Right cardiac atrium (tissue), 5 donors: Measurements from ENCODE around the gene SMIM36. TPM values are rescaled to one million over a fixed set of nuclear protein-coding genes. Genes with fewer than 3 reads are reported as not detected.

ENCODE experiments used
- ATAC-seq, 2 donors: fragments of 200-7000 bp; cut with Tn5 transposase; one replicate each; pipeline versions ENCODE4 v1.8.0 to v1.9.1; 2020; ENCODE audit warnings: moderate library complexity in 2 of 2, mild to moderate bottlenecking in 1 of 2
- DNase-seq, 3 donors: peaks; one replicate each; pipeline ENCODE4 v3.0.0-alpha.2; 2020
- H3K27ac ChIP-seq: one replicate; pipeline ENCODE4 v1.5.1; 2013; ENCODE audit warnings: mild to moderate bottlenecking, low read length, control low read depth, moderate library complexity
- H3K27me3 ChIP-seq: one replicate; pipeline ENCODE4 v1.6.1; 2013; ENCODE audit not compliant: control insufficient read depth, insufficient read depth
- H3K4me1 ChIP-seq: one replicate; pipeline ENCODE4 v1.6.1; 2013; ENCODE audit warnings: low read length; ENCODE audit not compliant: control insufficient read depth, insufficient read depth
- H3K4me3 ChIP-seq: one replicate; pipeline ENCODE4 v1.5.1; 2013; ENCODE audit warnings: low read length, control low read depth
- H3K9me3 ChIP-seq: one replicate; pipeline ENCODE4 v1.6.1; 2013; ENCODE audit warnings: low read length; ENCODE audit not compliant: control insufficient read depth
- WGBS: extraction: QIAGEN DNeasy Blood & Tissue Kit; methylation state at CpG from one replicate; pipeline ENCODE4 v1.1.7; 2013; 5-methylcytosine and 5-hydroxymethylcytosine counted together
- intact Hi-C, 4 donors: fragments of 100-400 bp; cut with DNase I; formaldehyde crosslinking; loops; one replicate each; pipeline versions ENCODE4 v1.11.0 to v1.14.0; 2022 to 2023
- long read RNA-seq, 4 donors: library from polyadenylated mRNA; unstranded; transcript quantifications; one replicate each; pipeline ENCODE4 v2.0.0, GENCODE V29; 2020 to 2021
- polyA plus RNA-seq: library from polyadenylated mRNA; stranded (reverse); fragments of 200-250 nt; gene quantifications from one replicate; pipeline ENCODE4 v1.2.3, GENCODE V29; 2013
- total RNA-seq, 4 donors: library from RNA; stranded (reverse); fragmentation: NEBNext Ultra II Directional; extraction: Animal tissue kit (Norgen Biotek cat#: 25700); gene quantifications; one replicate each; pipeline ENCODE4 v1.2.1, GENCODE V29; 2021
- donor health status: healthy with polysubstance abuse.
- donor health status: DM: no; HTN: yes; CAD: no.
- donor health status: DM: no; HTN: no; CAD: no.
- donor health status: DM: no; HTN: yes; CAD: no; lungs with severe emphysema.
- donor health status: DM: yes; HTN: yes; CAD: no.

The SMIM36 gene
- not detected for total RNA-seq
- not detected for polyA plus RNA-seq
- long read RNA-seq, donor 1: 0 reads
- long read RNA-seq, donor 2: 0 reads
- long read RNA-seq, donor 3: 0 reads
- long read RNA-seq, donor 4: 0 reads

DNA sequence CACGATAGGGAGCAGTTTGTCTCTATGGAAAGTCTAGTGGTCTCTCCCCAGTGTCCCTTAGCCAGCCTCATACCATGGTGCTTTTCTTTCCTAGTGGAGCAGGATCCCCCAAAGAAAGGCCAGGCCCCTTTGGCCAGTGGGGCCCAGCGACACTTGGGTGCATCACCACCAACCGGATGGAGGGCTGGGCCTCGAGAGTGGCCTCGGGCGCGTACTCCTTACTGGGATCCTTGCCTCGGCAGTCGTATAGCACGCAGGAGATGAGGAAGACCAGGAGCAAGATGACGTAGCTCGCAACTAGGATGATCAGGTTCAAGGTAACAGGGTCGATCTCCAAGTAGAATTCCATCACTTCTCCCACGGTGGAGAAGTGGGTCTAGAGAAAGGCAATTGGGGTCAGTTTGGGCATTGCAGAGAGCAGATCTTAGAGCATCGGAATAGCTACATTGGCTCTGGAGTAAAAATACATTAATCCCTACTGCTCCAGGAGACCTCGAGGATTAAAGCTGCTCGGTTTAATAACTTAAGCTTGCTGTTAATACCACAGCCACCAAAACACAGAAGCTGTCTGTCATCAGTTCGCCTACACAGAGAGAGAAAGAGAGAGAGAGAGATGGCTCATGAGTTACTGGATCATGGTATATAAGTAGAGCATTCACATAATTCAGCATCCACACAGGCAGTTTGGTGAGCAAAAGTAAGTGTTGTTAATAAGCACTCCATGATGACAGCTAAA, at the start of gene SMIM36:
Gene SMIM36, minus strand, starts transcription at position 467 of the 736 bp plus-strand sequence.
- DNase-seq: no peak

DNA sequence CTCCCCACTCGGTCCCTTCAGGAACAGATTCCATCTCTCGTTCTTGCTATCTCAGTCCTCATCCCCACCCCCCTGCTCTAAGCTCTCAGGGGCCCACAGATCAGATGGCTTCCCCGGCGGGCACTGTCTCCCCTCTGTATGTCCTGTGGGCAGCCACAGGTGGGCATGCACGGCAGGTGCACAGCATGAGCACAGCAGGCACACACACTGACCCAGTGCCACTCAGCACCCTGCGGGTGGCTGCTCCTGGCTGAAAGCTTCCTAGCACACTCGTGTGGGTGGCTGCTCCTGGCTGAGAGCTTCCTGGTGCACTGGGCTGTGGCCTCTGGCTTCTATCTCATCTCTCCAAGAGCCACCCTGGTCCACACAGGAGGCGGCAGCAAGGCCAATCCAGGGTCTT, 44.5 kb upstream of the SMIM36 start:
- 71% methylated on average over 8 of the region's 8 CpGs for WGBS
- Histone ChIP-seq H3K27ac (no peak overlapping the region), H3K4me1 (no peaks in the 10 kb centered on the region), H3K4me3 (no peak overlapping the region), H3K27me3 (no peaks in the 10 kb centered on the region), H3K9me3 (no peaks in the 10 kb centered on the region)
- intact Hi-C loops: no loop called here
- ATAC-seq (no peak), DNase-seq (no peak)

More for the DNA sequence above, at the start of gene SMIM36:
- no peak within 1 kb of the TSS for H3K4me3 ChIP-seq
- no peak within 1 kb of the TSS for H3K27ac ChIP-seq
- intact Hi-C loops: loop anchor here in 3 of 4 donors (5.0 to 10.0 kb wide), 4 partner anchors 76 to 516 kb away; no protein-coding TSS in a partner anchor
- no peaks in the 10 kb centered on the region for H3K4me1 ChIP-seq
- no peaks in the 10 kb centered on the region for H3K27me3 ChIP-seq
- WGBS: 91% methylated on average over 18 of the region's 18 CpGs
- H3K9me3 ChIP-seq: no peaks in the 10 kb centered on the region
- no peak for ATAC-seq

DNA sequence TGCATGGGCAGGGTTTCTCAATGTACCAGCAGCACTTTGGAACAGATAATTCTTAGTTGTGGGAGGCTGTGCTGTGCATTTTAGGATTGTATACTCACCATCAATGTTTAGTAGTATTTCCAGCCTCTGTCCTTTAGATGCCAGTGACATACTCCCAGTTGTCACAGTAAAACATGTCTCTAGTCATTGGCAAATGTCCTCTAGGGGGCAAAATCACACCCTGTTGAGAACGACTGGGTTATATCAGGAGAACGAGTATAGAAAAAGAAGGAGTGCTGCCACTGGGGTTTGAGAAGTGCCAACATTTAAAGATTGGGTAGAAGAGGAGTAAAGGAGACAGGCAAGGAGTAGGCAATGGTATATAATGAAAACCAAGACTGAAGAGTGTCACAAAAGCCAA, 37.9 kb upstream of the SMIM36 start:
- H3K9me3 ChIP-seq: no peaks in the 10 kb centered on the region
- 28% methylated on average over 2 of the region's 2 CpGs for WGBS
- H3K27ac ChIP-seq: no peak overlapping the region
- no peak overlapping the region for H3K4me3 ChIP-seq
- no peaks in the 10 kb centered on the region for H3K27me3 ChIP-seq
- H3K4me1 ChIP-seq: no peaks in the 10 kb centered on the region
- DNase-seq (no peak), ATAC-seq (no peak)
- intact Hi-C loops: no loop called here

DNA sequence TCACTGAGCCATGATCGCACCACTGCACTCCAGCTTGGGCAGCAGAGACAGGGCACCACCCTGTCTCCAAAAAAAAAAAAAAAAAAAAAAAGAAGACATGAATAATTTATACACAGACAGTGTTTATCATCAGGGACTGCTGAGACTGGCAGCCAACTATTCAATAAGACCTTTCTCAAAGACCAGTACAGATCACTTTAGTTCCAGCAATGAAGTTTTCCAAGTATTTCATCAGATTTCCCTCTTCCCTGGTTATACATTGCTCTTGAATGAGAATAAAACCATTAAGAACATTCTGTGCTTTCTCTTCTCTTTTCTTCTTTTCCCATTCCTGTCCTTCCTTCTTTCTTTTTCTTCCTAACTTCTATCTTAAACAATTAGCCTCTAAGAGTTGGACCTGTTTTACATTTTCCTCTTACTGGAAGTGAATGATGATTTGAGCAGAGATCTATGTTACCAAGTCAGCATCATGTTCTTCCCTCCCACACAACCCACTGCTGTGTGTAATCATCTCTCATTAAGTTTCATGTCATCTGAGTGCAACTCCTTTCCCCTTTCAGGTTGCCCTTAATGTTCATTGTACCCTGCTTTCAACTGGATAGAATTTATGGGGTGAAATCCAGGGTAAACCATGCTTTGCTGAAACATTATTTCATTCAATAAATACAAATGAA, 35.9 kb upstream of the SMIM36 start:
- no peak overlapping the region for H3K4me3 ChIP-seq
- no peaks in the 10 kb centered on the region for H3K4me1 ChIP-seq
- H3K27ac ChIP-seq: no peak overlapping the region
- intact Hi-C loops: no loop called here
- H3K27me3 ChIP-seq: no peaks in the 10 kb centered on the region
- WGBS: 94% methylated on average over 1 of the region's 1 CpG
- no peaks in the 10 kb centered on the region for H3K9me3 ChIP-seq
- DNase-seq: no peak
- no peak for ATAC-seq

DNA sequence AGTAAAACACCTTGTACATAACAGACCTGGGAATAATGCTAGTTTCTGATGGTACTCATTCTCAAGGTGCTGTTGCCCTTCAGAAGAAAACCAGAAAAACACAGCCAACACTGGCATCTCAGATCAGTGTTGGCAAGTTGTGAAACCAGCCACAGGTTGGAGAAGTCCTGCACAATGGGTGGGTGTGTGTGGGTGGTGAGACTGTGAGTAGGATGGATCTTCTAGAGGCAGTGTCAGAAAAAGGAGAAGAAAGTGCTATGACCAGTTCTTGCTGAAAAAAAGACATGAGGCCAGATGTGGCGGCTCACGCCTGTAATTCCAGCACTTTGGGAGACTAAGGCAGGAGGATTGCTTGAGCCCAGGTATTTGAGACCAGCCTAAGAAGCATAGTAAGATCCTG, 35.2 kb upstream of the SMIM36 start:
- WGBS: 97% methylated on average over 2 of the region's 2 CpGs
- H3K4me3 ChIP-seq: no peak overlapping the region
- no peaks in the 10 kb centered on the region for H3K27me3 ChIP-seq
- no peak overlapping the region for H3K27ac ChIP-seq
- intact Hi-C loops: no loop called here
- no peaks in the 10 kb centered on the region for H3K4me1 ChIP-seq
- DNase-seq (no peak), ATAC-seq (no peak)
- no peaks in the 10 kb centered on the region for H3K9me3 ChIP-seq

DNA sequence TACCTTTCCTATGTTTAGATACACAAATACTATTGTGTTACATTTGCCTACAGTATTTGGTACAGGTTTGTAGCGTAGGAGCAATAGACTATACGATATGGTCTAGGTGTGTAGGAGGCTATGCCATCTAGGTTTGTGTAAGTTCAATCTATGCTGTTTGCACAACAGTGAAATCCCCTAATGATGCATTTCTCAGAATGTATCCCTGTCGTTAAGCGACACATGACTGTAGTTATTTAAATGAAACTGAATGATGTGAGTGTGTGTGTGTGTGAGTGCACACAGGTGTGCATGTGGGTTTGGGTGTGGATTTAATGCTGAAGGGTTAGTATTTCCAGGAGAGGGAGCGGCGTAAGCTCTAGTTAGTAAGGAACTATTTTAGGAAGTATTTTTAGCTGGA, 34.6 kb upstream of the SMIM36 start:
- intact Hi-C loops: no loop called here
- no peak overlapping the region for H3K4me3 ChIP-seq
- H3K27ac ChIP-seq: no peak overlapping the region
- no peaks in the 10 kb centered on the region for H3K4me1 ChIP-seq
- H3K27me3 ChIP-seq: no peaks in the 10 kb centered on the region
- no peaks in the 10 kb centered on the region for H3K9me3 ChIP-seq
- DNase-seq (no peak), ATAC-seq (no peak)
- WGBS: 89% methylated on average over 6 of the region's 6 CpGs

DNA sequence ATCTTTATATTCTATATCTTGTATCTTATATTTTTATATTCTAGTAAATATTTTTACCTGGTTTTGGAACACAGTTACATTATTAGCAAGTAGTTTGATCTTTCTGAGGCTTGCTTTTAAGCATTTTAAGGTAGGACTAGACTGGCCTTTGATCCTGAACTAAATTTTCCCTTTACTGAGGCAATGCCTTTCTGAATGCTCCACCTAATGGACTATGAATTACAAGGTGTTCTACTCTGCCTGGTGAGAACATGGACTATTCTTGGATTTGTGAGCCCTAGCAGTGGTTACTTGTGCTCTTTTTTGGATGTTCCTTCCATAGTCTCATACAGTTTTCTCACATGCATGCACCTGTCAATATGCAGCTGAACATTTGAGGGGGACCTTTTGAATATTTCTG, 32.5 kb upstream of the SMIM36 start:
- ATAC-seq: no peak

DNA sequence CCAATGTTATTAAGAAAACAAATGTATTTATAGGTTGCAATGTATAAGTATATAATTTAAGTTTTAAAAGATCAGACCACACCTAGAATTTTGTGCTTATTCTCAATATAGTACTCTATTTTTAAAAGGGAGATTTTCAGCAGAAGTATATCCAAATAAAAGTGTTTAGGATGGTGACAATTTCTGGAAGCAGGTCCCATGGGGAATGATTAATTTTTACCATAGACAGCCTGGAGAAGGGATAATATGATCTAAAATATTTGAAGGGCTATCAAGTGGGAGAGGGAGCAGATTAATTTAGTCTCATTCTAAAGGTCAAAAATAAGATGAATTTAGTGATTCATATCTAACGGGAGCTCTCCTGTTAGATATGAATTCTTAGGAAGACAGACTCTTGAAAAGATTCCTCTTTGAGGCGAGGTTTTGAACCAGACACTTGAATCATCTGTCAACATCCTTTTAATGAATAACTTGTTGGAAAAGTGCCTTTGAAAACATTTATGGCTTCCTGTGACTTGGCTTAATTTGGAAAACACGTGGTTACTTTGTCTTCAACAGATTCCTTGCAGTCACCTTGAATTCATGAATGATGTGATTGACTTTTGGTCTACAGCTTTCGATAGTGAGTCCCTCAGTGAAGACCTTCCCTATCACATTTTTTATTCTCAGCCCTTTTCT, 29.3 kb upstream of the SMIM36 start:
- Histone ChIP-seq H3K9me3 (no peaks in the 10 kb centered on the region), H3K27me3 (no peaks in the 10 kb centered on the region), H3K27ac (no peak overlapping the region), H3K4me1 (no peaks in the 10 kb centered on the region), H3K4me3 (no peak overlapping the region)
- intact Hi-C loops: no loop called here
- DNase-seq (no peak), ATAC-seq (peak in 1 of 2 donors; percentile 31)
- WGBS: 26% methylated on average over 4 of the region's 4 CpGs

More for the DNA sequence above, 32.5 kb upstream of the SMIM36 start:
- no peaks in the 10 kb centered on the region for H3K4me1 ChIP-seq
- H3K27ac ChIP-seq: no peak overlapping the region
- H3K27me3 ChIP-seq: no peaks in the 10 kb centered on the region
- intact Hi-C loops: no loop called here
- no peaks in the 10 kb centered on the region for H3K9me3 ChIP-seq
- no peak for DNase-seq
- no peak overlapping the region for H3K4me3 ChIP-seq

DNA sequence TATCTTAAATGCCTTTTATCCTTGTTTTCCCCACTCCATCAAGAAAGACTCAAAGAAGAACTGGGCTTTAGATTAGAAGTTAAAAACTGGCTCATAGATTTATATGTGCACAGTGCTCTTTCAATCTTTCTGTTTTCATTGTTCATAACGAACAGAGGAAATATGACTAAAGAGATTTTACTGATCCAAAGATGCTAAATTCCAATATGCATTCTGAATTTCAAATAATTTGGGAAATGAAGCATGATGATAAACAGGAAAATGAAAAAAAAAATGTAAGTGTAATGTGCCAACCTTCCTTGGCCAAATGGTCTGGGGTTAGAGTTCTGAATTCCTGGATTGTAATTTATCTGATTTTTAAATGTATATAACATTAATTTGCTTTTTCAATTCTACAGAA, 25.0 kb upstream of the SMIM36 start:
- Histone ChIP-seq H3K9me3 (no peaks in the 10 kb centered on the region), H3K4me1 (no peaks in the 10 kb centered on the region), H3K27ac (no peak overlapping the region), H3K4me3 (no peak overlapping the region), H3K27me3 (no peaks in the 10 kb centered on the region)
- ATAC-seq (no peak), DNase-seq (no peak)
- 73% methylated on average over 1 of the region's 1 CpG for WGBS
- intact Hi-C loops: loop anchor here in 1 of 4 donors (10.0 kb wide), 1 partner anchor 49 kb away; no protein-coding TSS in a partner anchor

DNA sequence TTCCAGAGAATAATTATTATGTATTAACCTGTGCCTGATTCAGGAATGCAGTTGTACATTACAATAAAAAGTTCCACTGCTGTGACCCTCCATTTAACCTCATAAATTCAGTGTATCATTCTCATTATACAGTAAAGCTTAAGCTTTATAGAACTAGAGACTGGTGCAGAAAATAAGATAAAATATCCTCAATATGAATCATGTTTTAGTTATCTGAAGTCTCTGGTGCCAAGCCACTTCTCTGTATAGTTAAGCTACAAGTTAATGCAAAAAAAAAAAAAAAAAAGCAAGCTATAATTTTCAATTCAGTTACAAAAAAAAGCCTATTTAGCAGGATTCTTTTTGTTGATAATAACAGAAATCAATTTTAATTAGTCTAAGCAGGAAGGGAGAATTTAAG, 22.4 kb upstream of the SMIM36 start:
- ATAC-seq: no peak
- intact Hi-C loops: loop anchor here in 1 of 4 donors (10.0 kb wide), 1 partner anchor 51 kb away; no protein-coding TSS in a partner anchor
- Histone ChIP-seq H3K27me3 (no peaks in the 10 kb centered on the region), H3K9me3 (no peaks in the 10 kb centered on the region), H3K4me3 (no peak overlapping the region), H3K27ac (no peak overlapping the region), H3K4me1 (no peaks in the 10 kb centered on the region)
- DNase-seq: no peak

DNA sequence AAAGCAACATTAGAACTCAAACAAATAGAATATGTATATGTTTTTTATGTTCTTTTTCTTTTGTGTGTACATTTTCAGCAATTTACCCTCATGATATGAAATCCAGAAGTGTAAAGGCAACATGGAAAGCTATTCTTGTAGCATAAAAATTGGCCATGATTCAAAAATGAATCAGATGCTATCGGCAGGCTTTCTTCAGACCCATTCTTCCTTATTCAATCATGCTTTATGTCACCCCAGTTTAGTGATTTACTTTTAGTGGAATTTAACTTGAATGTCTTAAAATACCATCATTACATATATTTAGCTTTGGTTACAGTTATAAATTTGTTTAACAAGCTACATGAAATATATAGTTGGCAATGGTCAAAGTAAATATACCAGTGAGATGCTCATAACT, 21.4 kb upstream of the SMIM36 start:
- H3K27ac ChIP-seq: no peak overlapping the region
- H3K27me3 ChIP-seq: no peaks in the 10 kb centered on the region
- no peaks in the 10 kb centered on the region for H3K9me3 ChIP-seq
- no peak overlapping the region for H3K4me3 ChIP-seq
- H3K4me1 ChIP-seq: no peaks in the 10 kb centered on the region
- WGBS: 38% methylated on average over 1 of the region's 1 CpG
- ATAC-seq (no peak), DNase-seq (no peak)
- intact Hi-C loops: loop anchor here in 1 of 4 donors (10.0 kb wide), 1 partner anchor 52 kb away; no protein-coding TSS in a partner anchor
